CD8-positive, alpha-beta memory T cell (primary cell): Measurements from ENCODE around the gene RPS3. TPM values are rescaled to one million over a fixed set of nuclear protein-coding genes. Genes with fewer than 3 reads are reported as not detected.

Experiments
- CTCF ChIA-PET: fragments of 350-600 bp; sonication (Branson Sonifier 250); formaldehyde crosslinking; loops from one replicate; lab custom pipeline; 2021; ENCODE audit warnings: antibody characterized with exemption; lab: Charles Lee
- POLR2A ChIA-PET: fragments of 350-600 bp; sonication (Branson Sonifier 250); formaldehyde crosslinking; loops from one replicate; lab custom pipeline; 2021; ENCODE audit warnings: antibody characterized with exemption; lab: Charles Lee
- DNase-seq, 5 donors: peaks; one replicate each; pipeline versions ENCODE4 v3.0.0 to v3.0.0-alpha.2; 2020 to 2022; ENCODE audit warnings: mixed read lengths in 1 of 5
- H3K27ac ChIP-seq: one replicate; pipeline ENCODE4 v1.7.0; 2013; ENCODE audit warnings: low read depth, mild to moderate bottlenecking, low read length, moderate library complexity
- H3K27me3 ChIP-seq: 2 replicates; pipeline ENCODE4 v1.7.0; 2013; ENCODE audit warnings: low read length, mild to moderate bottlenecking; ENCODE audit not compliant: insufficient read depth, poor library complexity, severe bottlenecking
- H3K36me3 ChIP-seq: 2 replicates; pipeline ENCODE4 v1.7.0; 2013; ENCODE audit warnings: mild to moderate bottlenecking, low read length, moderate library complexity; ENCODE audit not compliant: insufficient read depth
- H3K4me1 ChIP-seq: 2 replicates; pipeline ENCODE4 v1.7.0; 2013; ENCODE audit warnings: mild to moderate bottlenecking, low read length, moderate library complexity; ENCODE audit not compliant: insufficient read depth
- H3K4me3 ChIP-seq: 2 replicates; pipeline ENCODE4 v1.7.0; 2013; ENCODE audit warnings: mild to moderate bottlenecking, low read length
- H3K9me3 ChIP-seq: 2 replicates; pipeline ENCODE4 v1.7.0; 2013; ENCODE audit warnings: mild to moderate bottlenecking, low read length
- H3K27ac Mint-ChIP-seq, 8 donors: one replicate each; pipeline ENCODE4 v1.8.0; 2020 to 2021; ENCODE audit warnings: mixed read lengths in 8 of 8, mild to moderate bottlenecking in 6 of 8, inconsistent platforms in 3 of 8, moderate library complexity in 3 of 8
- H3K27me3 Mint-ChIP-seq, 2 donors: one replicate each; pipeline ENCODE4 v1.8.0; 2020 to 2021; ENCODE audit warnings: mixed read lengths in 2 of 2, mild to moderate bottlenecking in 1 of 2, moderate library complexity in 1 of 2
- H3K36me3 Mint-ChIP-seq, 3 donors: one replicate each; pipeline ENCODE4 v1.8.0; 2020 to 2021; ENCODE audit warnings: mixed read lengths in 3 of 3, inconsistent platforms in 1 of 3, mild to moderate bottlenecking in 1 of 3
- H3K4me1 Mint-ChIP-seq, 3 donors: one replicate each; pipeline ENCODE4 v1.8.0; 2020 to 2021; ENCODE audit warnings: mixed read lengths in 3 of 3, inconsistent platforms in 1 of 3, mild to moderate bottlenecking in 1 of 3
- H3K4me3 Mint-ChIP-seq, 7 donors: one replicate each; pipeline ENCODE4 v1.8.0; 2020 to 2021; ENCODE audit warnings: mixed read lengths in 7 of 7, mild to moderate bottlenecking in 6 of 7, moderate library complexity in 4 of 7, inconsistent platforms in 2 of 7
- H3K9me3 Mint-ChIP-seq, 5 donors: one replicate each; pipeline ENCODE4 v1.8.0; 2020 to 2022; ENCODE audit warnings: mixed read lengths in 5 of 5, mild to moderate bottlenecking in 3 of 5, moderate library complexity in 2 of 5, inconsistent platforms in 1 of 5
- polyA plus RNA-seq: library from polyadenylated mRNA; unstranded; fragments of 300-500 nt; fragmentation: Illumina TruSeq; gene quantifications from one replicate; pipeline ENCODE4 v1.2.3, GENCODE V29; 2021
- total RNA-seq, 2 experiments: library from RNA; stranded (reverse); gene quantifications; one replicate each; pipeline ENCODE4 v1.2.3, GENCODE V29; 2021

RPS3 gene
- total RNA-seq (1,000 to 10,000 TPM; 3,916 to 3,935 TPM), polyA plus RNA-seq (4,910 TPM)

DNA sequence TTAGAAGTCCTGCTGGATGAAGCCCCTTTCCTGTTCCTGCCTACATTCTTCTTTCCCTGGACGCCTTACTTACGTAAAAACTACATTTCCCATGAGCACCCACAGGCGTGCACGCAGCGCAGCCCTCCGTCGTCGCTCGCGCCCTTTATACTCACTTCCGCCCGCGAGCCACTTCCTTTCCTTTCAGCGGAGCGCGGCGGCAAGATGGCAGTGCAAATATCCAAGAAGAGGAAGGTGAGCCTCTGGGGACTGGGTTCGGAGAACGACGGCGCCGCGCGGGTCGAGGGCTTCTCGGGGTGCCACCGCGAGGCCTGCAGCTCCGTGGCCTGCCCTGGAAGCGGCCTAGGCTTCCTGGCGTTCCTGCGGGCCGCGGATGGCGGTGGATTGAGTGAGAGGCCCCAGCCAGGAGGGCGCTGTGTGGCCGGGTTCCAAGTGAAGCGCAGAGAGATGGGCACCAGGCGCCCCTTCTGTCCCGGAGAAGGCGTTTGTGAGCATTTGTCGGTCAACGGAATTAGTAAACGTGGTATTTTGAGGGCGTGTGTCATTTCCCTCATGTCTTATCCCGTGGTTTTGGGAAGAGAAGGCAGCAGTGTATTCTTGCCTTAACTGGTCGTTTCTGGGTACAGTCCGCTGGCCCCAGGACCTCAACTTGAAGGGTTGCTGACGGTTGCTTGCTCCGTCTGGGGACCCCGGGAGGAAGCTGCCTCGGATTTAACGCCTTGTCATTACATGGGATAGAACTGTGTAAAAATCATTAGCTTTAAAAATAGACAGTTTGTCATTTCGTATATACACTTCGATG lies at the start of gene RPS3:
Gene RPS3, plus strand, starts transcription at position 175 of the 802 bp plus-strand sequence. Its CDS starts 30 bp downstream, at position 205.
- Mint-ChIP-seq H3K36me3 (peaks cover 8 to 50% (median 25%) of the 10 kb centered on the region in 3 donors), H3K27ac (peak within 1 kb of the TSS; percentile 87 to 99 (median 96)), H3K9me3 (no peaks in the 10 kb centered on the region), H3K27me3 (no peaks in the 10 kb centered on the region), H3K4me3 (peak within 1 kb of the TSS; percentile 91 to 98 (median 95)), H3K4me1 (peaks cover 48 to 53% (median 48%) of the 10 kb centered on the region in 3 donors)
- POLR2A ChIA-PET, result interaction anchor here (0.6 to 2.2 kb wide), 10 partner anchors 12 to 163 kb away, joined by 3 to 12 read pairs (median 4); partner anchors contain the start of genes GDPD5 and SERPINH1
- H3K36me3 ChIP-seq, result peaks cover 36% of the 10 kb centered on the region
- CTCF ChIA-PET, result interaction anchor here (0.8 to 2.6 kb wide), 10 partner anchors 9 to 130 kb away, joined by 3 to 17 read pairs (median 4); no protein-coding TSS in a partner anchor
- H3K27ac ChIP-seq, result peak within 1 kb of the TSS; percentile 88
- peaks cover 25% of the 10 kb centered on the region for H3K4me1 ChIP-seq
- H3K27me3 ChIP-seq, result no peaks in the 10 kb centered on the region
- DNase-seq, result peak; percentile 78 to 92 (median 85)
- H3K4me3 ChIP-seq, result peak within 1 kb of the TSS; percentile 73
- no peaks in the 10 kb centered on the region for H3K9me3 ChIP-seq

DNA sequence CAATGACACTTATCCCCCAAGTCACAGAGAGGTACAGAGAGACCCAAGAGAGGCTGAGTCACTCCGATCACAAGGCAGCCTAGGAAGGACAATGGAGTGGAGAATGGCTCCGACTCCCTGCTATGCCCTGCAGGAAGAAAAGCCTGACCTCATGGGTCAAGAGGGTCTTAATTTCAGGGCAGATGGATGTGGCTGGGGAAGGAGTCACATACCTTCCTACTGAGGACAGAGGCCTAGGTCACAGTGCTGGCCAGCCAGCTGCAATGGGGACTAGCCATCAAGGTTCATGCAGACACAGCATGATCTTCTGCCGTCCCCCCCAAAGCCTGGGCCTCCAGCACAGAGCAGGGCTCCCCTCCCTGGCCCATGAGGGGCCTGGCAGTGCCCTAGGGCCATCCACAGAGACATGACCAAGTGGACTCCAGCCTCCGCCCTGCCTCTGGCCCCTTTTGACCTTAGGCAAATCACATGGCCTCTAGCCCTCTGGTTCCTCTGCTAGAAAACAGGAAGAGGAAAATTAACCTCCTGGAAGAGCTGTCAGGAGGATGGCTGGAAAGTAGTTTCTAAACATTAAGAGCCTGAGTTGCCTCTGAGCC lies 49.7 kb upstream of the RPS3 start:
- POLR2A ChIA-PET, result interaction anchor here (3.7 kb wide), 1 partner anchor 9 kb away, joined by 28 read pairs; no protein-coding TSS in a partner anchor
- Histone ChIP-seq H3K36me3 (no peaks in the 10 kb centered on the region), H3K9me3 (no peaks in the 10 kb centered on the region), H3K27ac (peak overlapping the region; percentile 82), H3K27me3 (no peaks in the 10 kb centered on the region), H3K4me3 (peak overlapping the region; percentile 77), H3K4me1 (peaks cover 73% of the 10 kb centered on the region)
- H3K27me3 Mint-ChIP-seq, result peaks cover 2 to 3% of the 10 kb centered on the region in 2 donors
- H3K4me1 Mint-ChIP-seq, result peaks cover 58 to 86% (median 73%) of the 10 kb centered on the region in 3 donors
- no peak for DNase-seq
- H3K36me3 Mint-ChIP-seq, result peaks cover 0 to 6% (median 0%) of the 10 kb centered on the region in 3 donors
- H3K9me3 Mint-ChIP-seq, result peaks cover 0 to 2% (median 0%) of the 10 kb centered on the region in 5 donors
- H3K27ac Mint-ChIP-seq, result peak overlapping the region; percentile 72 to 97 (median 84)
- CTCF ChIA-PET, result interaction anchor here (0.9 to 1.4 kb wide), 5 partner anchors 9 to 73 kb away, joined by 3 to 5 read pairs (median 3); no protein-coding TSS in a partner anchor
- H3K4me3 Mint-ChIP-seq, result peak overlapping the region in 6 of 7 donors; percentile 67 to 98 (median 90)

DNA sequence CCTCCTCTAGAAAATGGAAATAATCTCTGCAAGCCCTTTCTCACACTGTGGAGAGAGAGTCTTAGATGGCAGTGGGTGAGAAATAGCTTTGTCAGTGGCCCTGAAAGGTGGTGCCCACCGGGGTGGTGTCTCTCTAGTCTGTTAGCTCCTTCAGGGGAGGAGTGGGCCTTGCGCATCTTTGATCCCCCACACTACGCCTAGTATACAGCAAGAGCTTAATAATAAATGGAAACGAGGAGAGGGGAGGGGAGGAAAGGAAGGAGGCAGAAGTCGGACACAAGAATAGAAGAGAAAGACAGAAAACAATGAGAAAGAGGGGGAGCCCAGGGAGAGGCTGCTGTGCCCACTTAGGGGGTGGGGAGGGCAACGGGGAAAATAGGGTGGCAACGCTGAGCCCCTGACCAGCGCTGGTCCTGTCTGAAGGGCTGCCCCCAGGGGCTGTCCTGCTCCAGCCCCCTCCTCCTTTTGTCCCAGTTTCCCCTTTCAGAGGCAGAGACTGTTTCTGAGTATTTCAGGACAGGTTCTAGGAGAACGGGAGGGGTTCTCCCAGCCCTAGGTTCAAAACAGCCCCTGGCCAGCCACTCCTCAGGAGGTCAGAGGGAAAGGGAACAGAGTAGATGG lies 49.1 kb upstream of the RPS3 start:
- H3K4me1 Mint-ChIP-seq, result peaks cover 58 to 80% (median 71%) of the 10 kb centered on the region in 3 donors
- POLR2A ChIA-PET, result interaction anchor here (3.7 kb wide), 1 partner anchor 9 kb away, joined by 28 read pairs; no protein-coding TSS in a partner anchor
- no peak for DNase-seq

DNA sequence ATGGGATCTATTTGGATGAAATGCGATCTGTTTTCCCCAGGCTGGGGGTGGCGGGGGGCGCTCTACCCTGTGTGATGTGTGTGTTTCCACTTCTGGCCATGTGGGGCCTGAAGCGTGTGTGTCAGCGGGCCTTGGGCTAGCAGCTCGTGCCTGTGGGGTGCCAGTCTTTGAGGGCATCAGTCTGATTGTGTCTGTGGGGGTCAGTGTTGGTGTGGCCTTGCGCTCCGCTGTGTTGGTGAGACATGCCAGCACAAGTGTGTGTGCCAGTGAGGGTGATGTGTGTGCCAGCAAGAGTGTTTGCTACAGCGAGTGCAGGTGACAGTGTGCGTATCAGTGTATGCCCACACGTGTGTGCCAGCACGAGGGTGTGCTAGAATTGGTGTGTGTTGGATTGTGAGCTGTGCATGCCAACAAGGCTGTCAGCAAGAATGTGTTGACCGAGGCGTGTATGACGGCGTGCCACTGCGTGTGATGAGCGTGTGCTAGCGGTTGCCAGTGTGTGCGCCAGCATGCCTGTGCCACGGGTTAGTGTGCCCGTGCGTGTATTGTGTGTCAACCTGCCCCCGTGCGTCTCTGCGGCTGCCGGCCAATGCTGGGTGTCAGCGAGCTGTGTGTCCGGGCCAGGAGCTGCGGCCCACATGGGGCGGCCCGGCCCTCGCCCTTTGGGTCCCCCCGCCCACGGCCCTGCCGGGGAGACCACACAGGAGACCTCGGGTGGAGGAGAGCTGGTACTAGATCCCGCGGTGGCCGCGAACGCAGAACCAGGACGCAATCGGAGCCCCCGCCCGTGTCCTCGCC lies 48.4 kb upstream of the RPS3 start:
- Mint-ChIP-seq H3K27me3 (peaks cover 2 to 3% of the 10 kb centered on the region in 2 donors), H3K4me1 (peaks cover 53 to 73% (median 68%) of the 10 kb centered on the region in 3 donors), H3K4me3 (peak overlapping the region; percentile 84 to 98 (median 91)), H3K9me3 (peaks cover 0 to 2% (median 0%) of the 10 kb centered on the region in 5 donors), H3K27ac (peak overlapping the region; percentile 82 to 98 (median 95)), H3K36me3 (peaks cover 0 to 6% (median 0%) of the 10 kb centered on the region in 3 donors)
- peaks cover 60% of the 10 kb centered on the region for H3K4me1 ChIP-seq
- CTCF ChIA-PET, result interaction anchor here (0.7 to 2.9 kb wide), 6 partner anchors 10 to 74 kb away, joined by 4 to 17 read pairs (median 5); no protein-coding TSS in a partner anchor
- H3K4me3 ChIP-seq, result peak overlapping the region; percentile 77
- no peaks in the 10 kb centered on the region for H3K36me3 ChIP-seq
- H3K27ac ChIP-seq, result peak overlapping the region; percentile 82
- DNase-seq, result peak in 3 of 5 donors; percentile 31 to 61 (median 52)
- no peaks in the 10 kb centered on the region for H3K9me3 ChIP-seq
- POLR2A ChIA-PET, result interaction anchor here (1.0 to 3.7 kb wide), 2 partner anchors 10 to 33 kb away, joined by 3 to 28 read pairs; no protein-coding TSS in a partner anchor
- no peaks in the 10 kb centered on the region for H3K27me3 ChIP-seq

More for the DNA sequence above, 49.1 kb upstream of the RPS3 start:
- Mint-ChIP-seq H3K27me3 (peaks cover 2 to 3% of the 10 kb centered on the region in 2 donors), H3K27ac (peak overlapping the region; percentile 82 to 98 (median 95)), H3K4me3 (peak overlapping the region; percentile 84 to 98 (median 91)), H3K9me3 (peaks cover 0 to 2% (median 0%) of the 10 kb centered on the region in 5 donors), H3K36me3 (peaks cover 0 to 6% (median 0%) of the 10 kb centered on the region in 3 donors)
- H3K9me3 ChIP-seq, result no peaks in the 10 kb centered on the region
- peak overlapping the region; percentile 82 for H3K27ac ChIP-seq
- CTCF ChIA-PET, result interaction anchor here (0.7 to 1.6 kb wide), 6 partner anchors 9 to 74 kb away, joined by 3 to 5 read pairs (median 4); no protein-coding TSS in a partner anchor
- no peaks in the 10 kb centered on the region for H3K36me3 ChIP-seq
- peak overlapping the region; percentile 77 for H3K4me3 ChIP-seq
- peaks cover 67% of the 10 kb centered on the region for H3K4me1 ChIP-seq
- no peaks in the 10 kb centered on the region for H3K27me3 ChIP-seq

DNA sequence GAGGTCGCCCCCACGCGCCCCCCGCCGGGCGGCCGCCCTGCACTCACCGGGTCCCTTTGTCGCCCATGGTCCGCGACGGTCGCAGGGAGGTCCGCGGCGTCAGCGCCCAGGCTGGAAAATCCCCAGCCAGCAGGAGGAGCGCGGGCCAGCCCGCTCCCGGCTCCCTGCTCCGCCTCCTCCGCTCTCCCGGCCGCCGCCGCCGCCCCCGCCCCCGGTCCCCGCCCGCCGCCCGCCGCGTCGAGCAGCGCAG lies 47.9 kb upstream of the RPS3 start, which contains the start of gene ARRB1:
Gene ARRB1, minus strand, starts transcription at position 121 of the 250 bp plus-strand sequence. Its CDS starts 54 bp downstream, at position 67.
- no peaks in the 10 kb centered on the region for H3K9me3 ChIP-seq
- H3K4me3 ChIP-seq, result peak within 1 kb of the TSS; percentile 77
- peaks cover 0 to 6% (median 0%) of the 10 kb centered on the region in 3 donors for H3K36me3 Mint-ChIP-seq
- H3K27me3 Mint-ChIP-seq, result peaks cover 2 to 5% of the 10 kb centered on the region in 2 donors
- peaks cover 49 to 68% (median 63%) of the 10 kb centered on the region in 3 donors for H3K4me1 Mint-ChIP-seq
- no peaks in the 10 kb centered on the region for H3K36me3 ChIP-seq
- H3K9me3 Mint-ChIP-seq, result peaks cover 0 to 2% (median 0%) of the 10 kb centered on the region in 5 donors
- peaks cover 55% of the 10 kb centered on the region for H3K4me1 ChIP-seq
- ChIA-PET CTCF (interaction anchor here (1.3 to 2.9 kb wide), 6 partner anchors 8 to 75 kb away, joined by 4 to 17 read pairs (median 6); no protein-coding TSS in a partner anchor), POLR2A (interaction anchor here (1.0 to 3.7 kb wide), 2 partner anchors 11 to 33 kb away, joined by 3 to 28 read pairs; no protein-coding TSS in a partner anchor)
- peak within 1 kb of the TSS; percentile 82 for H3K27ac ChIP-seq
- peak within 1 kb of the TSS; percentile 91 to 98 (median 93) for H3K4me3 Mint-ChIP-seq
- peak in 1 of 5 donors; percentile 55 for DNase-seq
- H3K27ac Mint-ChIP-seq, result peak within 1 kb of the TSS; percentile 82 to 98 (median 96)
- H3K27me3 ChIP-seq, result no peaks in the 10 kb centered on the region

DNA sequence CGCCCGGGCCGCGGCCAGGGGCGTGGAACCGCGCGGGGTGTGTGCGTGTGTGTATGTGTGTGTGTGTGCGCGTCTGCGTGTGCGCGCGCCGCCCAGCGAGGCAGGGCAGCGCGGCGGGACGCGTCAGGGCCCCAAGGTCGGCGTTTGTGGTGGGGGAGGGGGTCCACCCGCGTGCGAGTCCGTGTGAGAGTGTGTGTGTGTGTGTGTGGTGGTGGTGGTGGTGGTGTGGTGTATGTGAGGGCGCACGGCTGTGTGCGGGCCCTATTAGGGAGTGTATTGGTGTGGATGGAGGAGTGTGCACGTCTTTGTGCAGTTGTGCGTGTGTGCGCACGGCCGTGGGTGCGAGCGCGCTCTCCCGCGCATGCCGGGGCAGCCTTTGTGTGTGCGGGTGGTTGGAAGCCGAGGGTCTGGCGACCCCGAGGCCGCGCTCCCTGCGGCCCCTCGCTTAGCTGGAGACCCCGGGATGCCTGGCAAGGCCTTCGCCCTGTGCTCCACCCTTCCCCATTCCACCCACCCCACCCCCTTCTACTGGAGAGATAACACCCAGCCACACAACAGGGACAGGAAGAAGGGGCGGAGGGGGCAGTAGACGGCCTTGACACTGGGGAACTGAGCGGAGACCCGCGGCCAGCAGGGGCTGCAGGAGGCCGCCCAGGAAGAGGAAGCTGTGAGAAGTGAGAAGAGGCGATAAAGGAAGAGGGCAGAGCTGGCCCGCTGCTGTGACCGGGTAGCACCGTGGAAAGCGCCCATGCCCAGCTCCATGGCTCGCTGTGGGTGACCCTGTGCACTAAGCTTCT lies 47.3 kb upstream of the RPS3 start:
- H3K4me3 ChIP-seq, result peak overlapping the region; percentile 72
- Mint-ChIP-seq H3K4me3 (peak overlapping the region; percentile 89 to 96 (median 92)), H3K27ac (peak overlapping the region; percentile 78 to 97 (median 88)), H3K36me3 (peaks cover 0 to 6% (median 0%) of the 10 kb centered on the region in 3 donors), H3K27me3 (peaks cover 2 to 8% of the 10 kb centered on the region in 2 donors), H3K9me3 (peaks cover 0 to 2% (median 0%) of the 10 kb centered on the region in 5 donors), H3K4me1 (peaks cover 46 to 62% (median 58%) of the 10 kb centered on the region in 3 donors)
- peak; percentile 20 to 79 (median 68) for DNase-seq
- H3K4me1 ChIP-seq, result peaks cover 50% of the 10 kb centered on the region
- H3K9me3 ChIP-seq, result no peaks in the 10 kb centered on the region
- no peaks in the 10 kb centered on the region for H3K27me3 ChIP-seq
- POLR2A ChIA-PET, result interaction anchor here (0.5 to 3.7 kb wide), 6 partner anchors 9 to 72 kb away, joined by 3 to 28 read pairs (median 4); no protein-coding TSS in a partner anchor
- CTCF ChIA-PET, result interaction anchor here (0.6 to 2.9 kb wide), 12 partner anchors 9 to 380 kb away, joined by 3 to 17 read pairs (median 4); no protein-coding TSS in a partner anchor
- H3K27ac ChIP-seq, result peak overlapping the region; percentile 76
- no peaks in the 10 kb centered on the region for H3K36me3 ChIP-seq
